Activated naive CD4-positive, alpha-beta T cell (primary cell): Measurements from ENCODE around the gene EFCAB3.
"Not testable (repeated sequence)": the region's sequence is repeated elsewhere in the genome, so short reads cannot be mapped to it uniquely, and the experiment has no call there.

Experiments
- DNase-seq, 4 experiments: peaks; one replicate each; lab custom pipeline; 2025; lab: John Stamatoyannopoulos, UW

The EFCAB3 gene

DNA sequence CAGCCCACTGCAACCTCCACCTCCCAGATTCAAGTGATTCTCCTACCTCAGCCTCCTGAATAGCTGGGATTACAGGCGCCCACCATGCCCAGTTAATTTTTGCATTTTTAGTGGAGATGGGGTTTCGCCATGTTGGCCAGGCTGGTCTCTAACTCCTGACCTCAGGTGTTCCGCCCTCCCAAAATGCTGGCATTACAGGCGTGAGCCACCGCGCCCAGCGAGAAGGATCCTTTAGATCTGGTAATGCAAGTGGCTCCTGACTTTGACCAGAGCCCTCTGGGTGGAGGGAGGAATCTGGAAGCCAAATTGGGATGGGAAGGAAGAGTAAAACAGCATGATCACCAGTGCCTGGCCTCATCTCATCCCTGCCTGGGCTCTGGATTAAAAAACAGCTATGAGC, 84.9 kb downstream of the EFCAB3 start:
- DNase-seq: not testable (repeated sequence)
